ENCODE measurements around the gene SYNDIG1L.
"Not testable (repeated sequence)": the region's sequence is repeated elsewhere in the genome, so short reads cannot be mapped to it uniquely, and the experiment has no call there.

The SYNDIG1L gene

DNA sequence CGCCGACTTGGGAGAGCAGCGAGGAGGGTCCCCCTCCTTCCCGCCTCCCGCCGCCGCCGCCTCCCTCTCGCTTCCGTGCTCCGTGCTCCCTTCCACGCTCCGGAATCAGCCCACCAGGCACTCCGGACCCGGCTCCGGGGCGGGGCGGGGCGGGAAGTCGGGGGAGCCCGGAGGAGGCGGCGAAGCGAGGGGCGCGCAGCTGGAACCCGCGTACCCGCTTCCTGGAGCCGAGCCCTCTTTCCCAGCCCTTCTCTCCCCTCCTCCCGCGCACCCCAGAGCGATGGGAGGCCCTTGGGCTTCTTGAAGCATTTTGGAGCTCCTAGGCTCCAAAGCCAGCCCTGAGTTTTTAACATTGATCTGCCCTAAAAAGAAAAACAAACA is at the start of gene SYNDIG1L:
Gene SYNDIG1L (minus strand): TSS at position 9 of the 381 bp plus-strand sequence. CDS start 16,466 bp downstream, outside the sequence.
- DNase-seq = no peak

- no peak for DNase-seq
Measured at GRCh38 chr14:74475678-74476077, 49.7 kb upstream of the SYNDIG1L start.

DNA sequence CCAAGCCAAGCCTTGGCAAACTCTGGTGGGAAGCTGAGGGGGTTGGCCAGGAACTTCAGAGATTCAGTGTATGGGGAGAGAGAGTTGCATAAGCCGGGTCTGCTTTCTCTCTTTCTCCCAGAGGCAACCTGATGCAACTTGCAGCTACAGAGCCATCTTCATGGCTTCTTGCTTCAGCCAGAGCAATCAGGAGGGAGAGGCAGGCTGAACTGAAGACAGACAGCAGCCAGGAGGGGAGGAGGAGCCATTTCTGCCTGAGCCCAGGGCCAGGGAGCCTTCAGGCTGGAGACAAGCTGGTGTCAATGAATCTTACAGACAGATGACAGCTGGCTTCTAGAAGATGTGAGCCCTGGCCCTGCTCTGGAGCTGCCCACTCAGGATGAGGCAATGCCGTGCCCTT is 48.4 kb upstream of the SYNDIG1L start:
- DNase-seq = no peak

DNA sequence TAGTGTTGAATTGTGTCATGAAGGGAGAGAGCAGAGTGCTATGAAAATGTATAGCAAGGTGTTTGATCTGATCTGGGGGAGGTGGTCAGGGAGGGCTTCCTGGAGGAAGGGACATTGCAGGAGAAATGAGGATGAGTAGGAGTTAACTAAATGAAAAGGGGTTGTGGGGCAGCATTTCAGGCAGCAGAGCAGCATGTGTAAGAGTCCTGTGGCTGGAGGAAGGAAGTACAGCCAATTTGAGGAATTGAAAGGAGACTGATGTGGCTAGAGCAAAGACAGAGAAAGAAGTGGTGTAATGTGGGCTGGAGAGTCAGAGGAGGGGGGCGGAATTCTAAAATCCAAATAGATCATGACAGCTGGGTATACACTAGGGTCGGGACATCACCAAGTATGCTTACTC is 46.6 kb upstream of the SYNDIG1L start:
- DNase-seq = no peak

DNA sequence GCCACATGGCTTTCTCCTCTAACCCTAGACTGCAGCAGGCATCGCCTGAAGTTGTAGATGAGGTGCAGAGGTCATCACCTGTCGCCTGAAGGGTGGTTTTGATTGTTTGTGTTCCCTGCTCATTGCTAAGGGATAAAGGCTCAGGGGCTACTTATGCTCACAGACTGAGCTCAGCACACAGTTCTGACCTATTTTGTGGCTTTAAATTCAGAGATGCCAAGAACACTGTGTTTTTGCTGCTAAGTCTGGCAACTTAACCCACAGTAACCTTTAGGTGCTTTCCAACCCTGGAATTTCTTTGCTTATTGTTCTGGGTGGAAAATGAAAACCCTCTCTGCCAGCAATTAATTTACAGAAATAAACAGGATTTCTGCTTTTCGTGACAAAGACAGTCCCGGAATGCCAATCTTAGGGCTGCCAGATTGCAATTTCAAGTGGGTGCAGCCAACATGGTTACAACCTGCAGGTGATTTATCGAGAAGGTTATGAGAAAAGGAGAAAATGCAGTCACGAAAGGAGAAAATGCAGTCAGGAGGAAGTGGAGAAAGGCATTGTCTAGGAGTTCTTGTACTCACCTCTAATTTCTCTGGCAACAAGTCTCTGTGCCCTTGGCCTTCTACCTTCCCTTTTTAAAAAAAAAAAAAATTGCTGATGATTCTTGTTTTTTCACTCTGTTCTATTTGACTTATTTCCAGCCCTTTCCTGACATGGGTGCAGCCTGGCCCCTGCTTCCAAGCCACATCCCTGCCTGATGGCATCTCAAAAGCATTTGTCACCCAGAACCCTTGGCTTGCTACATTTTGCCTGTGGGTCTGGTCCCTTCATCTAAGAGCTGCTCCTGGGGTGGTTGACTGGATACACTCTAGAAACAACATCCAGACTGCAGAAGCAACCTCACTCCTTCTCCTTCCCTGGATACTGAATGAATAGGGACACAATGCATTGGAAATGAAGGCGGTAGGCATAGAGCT is 43.8 kb upstream of the SYNDIG1L start:
- no peak for DNase-seq

GRCh38 chr14:74468513-74468912 is 42.5 kb upstream of the SYNDIG1L start:
- no peak for DNase-seq

DNA sequence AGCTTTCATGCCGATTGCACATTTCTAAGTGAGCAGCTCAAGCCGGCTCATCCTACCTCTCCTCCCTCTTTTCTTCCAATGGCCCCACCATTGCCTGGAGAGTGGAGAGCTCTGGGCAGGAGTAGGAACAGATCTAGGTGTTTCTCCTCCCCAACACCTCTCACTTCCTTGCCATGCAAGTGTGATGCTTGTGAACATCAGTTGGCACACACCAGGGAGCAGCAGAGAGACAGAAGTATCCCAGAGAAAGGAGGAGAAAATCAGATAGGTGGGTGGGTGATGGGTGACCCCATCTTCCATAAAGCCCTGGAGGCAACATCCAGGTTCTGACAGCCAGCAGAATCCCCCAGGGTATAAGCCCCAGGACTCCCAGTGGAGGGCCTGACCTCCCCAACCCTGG is 39.3 kb upstream of the SYNDIG1L start:
- DNase-seq = no peak

DNA sequence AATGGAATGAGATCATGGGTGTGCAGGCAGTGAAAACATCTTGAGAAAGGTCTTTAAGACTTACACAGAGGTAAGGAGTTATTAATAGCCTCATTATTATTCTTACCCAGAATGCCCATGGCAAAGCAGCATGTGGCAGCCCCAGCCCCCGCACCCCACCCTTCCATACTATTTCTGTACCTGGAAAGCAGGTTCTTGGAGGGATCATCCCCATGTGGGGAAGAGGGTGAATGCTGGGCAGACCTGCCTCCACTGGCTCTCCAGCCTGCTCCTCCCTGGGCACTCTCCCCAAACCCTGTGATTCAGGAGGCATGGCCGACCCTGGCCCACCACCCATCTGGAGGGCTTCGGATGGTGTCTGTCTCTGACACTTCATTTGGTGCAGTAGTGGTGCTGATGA is 38.8 kb upstream of the SYNDIG1L start:
- DNase-seq = no peak

GRCh38 chr14:74463697-74464096 is 37.7 kb upstream of the SYNDIG1L start:
- no peak for DNase-seq

DNA sequence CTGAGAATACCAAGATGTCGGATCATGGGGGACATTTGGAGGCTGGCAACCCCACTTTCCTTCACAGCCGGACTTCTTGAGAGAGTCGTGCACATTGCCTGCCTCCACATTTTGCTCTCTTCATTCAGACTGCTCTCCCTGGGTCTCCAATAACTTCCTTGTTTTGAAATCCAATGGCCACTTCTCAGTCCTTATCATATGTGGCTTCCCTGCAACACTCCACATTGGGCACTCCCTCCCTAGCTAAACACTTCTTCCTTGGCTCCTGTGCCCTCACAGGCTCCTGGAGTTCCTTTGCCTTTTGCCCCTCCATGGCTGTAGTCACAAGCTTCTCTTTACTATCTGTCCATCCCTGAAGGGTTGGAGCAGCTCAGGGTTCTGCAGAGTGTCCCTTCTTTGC is 37.0 kb upstream of the SYNDIG1L start:
- DNase-seq = no peak

DNA sequence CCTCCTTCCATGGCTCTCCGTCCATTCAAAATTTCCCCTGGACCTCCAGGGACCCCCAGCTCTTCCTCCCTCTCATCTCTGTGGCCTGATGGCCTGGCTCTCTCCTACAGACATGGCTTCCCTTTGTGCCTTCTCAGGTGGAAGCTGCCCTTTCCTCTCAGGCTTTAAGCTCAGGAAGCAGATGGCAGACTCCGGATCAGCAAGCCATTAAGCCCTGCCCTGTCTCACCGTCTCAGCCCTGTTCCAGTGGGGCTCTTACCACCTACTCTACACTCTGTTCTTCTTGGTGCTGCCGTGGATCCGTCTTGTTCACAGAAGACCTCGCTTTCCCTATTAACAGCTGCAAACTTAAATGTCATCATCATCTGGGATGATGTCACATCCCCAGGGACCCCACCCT is 34.0 kb upstream of the SYNDIG1L start:
- DNase-seq = no peak

- DNase-seq = no peak
Measured at GRCh38 chr14:74459289-74459946, 33.4 kb upstream of the SYNDIG1L start.

GRCh38 chr14:74457565-74457895 is 31.5 kb upstream of the SYNDIG1L start:
- DNase-seq = no peak

DNA sequence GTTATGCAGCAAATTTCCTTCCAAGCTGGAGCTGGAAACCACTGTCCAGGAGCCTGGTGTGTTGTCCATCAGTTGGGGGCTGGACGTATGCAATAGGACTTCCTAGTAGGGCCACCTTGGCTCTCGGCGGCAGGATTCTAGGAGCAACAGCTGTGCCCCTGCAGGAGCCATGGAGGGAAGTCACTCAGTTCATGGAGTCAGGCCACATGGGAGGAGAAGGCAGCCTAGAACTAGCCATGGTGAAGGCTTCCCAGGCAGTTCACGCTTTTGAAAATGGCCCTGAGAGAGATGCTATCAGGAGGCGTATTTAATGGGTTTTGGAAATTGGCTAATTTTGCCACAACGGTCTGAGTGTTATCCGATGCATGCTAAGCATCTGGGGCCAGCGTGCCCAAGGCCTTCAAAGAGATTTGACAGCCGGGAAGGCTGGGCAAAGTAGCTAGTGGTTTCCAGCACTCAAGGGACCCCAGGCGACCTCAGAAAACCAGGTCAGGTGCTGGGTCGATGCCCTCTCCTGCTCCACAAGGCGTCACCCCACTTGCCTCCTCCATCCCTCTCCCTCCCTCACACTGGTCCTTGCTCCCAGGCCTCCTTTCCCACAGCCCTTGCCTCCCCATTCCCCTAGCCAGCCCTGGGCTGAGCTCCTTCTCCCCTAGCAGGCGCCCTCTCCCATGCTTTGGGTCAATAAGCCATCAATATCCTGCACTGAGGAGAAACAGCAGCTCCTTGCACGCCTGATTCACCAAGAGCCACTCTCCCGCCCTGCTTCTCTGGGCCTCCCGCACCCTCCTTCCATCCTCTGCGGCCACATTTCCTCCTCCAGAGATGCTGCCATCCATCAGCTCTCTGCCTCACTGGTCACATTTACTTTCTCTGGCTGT is 30.9 kb upstream of the SYNDIG1L start:
- no peak for DNase-seq

GRCh38 chr14:74454397-74454796 is 28.4 kb upstream of the SYNDIG1L start:
- not testable (repeated sequence) for DNase-seq

DNA sequence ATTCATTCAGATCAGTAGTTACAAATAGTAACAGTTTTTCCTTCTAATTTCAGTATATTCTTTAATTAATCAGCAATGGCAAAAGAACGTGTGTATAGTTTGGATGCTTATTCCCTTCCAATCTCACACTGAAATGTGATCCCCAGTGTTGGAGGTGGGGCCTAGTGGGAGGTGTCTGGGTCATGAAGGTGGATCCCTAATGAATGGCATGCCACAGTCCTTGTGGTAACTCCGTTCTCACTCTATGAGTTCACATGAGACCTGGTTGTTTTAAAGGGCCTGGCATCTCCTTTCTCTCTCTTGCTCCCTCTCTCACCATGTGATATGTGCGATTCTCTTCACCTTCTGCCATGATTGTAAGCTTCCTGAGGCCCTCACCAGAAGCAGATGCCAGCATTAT is 18.9 kb upstream of the SYNDIG1L start:
- peak; percentile 44 for DNase-seq

GRCh38 chr14:74442757-74443156 is 16.7 kb upstream of the SYNDIG1L start:
- no peak for DNase-seq

DNA sequence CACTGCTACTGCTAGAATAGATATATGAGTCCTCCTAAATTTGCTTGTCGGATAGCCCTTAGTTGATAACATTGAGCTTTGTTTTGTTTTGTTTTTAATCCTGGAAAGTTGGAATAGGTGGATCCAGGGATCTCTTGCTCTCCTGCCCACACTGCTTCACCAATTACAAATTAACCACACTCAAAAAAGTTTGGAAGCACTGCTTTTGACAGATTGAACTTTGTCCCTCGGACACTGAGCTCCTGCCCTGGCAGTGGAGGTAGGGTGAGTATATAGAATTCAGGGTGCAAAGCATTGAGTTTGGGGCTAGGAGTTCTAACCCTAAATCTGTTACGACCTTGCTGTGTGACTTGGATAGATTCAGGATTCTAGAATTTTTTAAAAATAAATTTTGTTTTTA is 15.1 kb upstream of the SYNDIG1L start:
- no peak for DNase-seq

DNA sequence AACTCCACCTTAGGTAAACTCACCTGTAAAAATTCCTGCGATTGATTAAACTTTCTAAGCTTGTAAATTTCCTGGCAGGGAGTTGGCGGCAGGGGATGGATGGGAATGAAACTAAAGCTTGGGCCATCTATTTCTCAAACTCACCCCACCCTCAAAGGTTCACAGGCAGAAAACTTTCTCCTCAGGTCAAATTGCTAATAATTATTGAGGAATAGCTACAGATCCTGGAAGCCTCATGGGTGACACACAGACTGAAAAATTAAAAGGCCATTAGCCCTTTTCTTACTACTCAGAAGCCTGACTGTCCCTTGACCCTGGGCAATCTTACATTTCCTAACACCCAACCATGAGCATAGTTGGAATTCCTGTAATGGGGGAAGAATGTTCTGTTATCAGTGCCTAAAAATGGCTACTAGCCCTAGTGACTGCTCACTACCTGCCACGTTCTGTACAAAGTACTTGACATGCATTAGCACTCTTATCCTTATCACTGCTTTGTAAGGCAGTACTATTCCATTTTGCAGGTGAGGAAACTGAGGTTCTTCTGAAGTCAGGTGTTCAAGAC is 12.4 kb upstream of the SYNDIG1L start:
- no peak for DNase-seq

DNA sequence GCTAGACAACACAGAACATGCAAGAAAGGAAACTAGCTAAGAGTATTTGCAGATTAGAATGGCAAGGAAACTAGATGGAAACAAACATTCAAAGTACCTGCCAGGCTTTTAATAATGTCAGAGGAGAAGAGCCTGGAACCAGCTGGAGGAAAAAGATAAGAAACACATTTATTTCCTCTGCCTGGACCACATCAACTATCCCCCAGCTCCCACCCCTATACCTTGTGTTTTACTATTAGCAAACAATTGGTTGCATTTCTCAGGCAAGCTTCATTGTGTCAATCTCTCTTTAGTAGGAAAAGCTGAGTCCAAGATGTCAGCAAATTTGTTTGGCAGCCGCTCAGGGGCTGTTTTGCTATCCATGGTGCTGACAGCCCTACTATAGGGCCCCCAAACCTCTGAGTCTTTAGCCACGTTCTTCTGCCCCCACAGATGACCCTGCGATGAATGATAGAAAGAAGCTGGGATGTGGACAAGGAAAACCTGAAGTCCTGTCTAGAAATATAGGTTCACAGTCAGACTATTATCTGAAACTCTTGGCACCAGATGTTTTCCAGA is 11.6 kb upstream of the SYNDIG1L start:
- DNase-seq = no peak

GRCh38 chr14:74434294-74434693 is 8.3 kb upstream of the SYNDIG1L start:
- DNase-seq = no peak

DNA sequence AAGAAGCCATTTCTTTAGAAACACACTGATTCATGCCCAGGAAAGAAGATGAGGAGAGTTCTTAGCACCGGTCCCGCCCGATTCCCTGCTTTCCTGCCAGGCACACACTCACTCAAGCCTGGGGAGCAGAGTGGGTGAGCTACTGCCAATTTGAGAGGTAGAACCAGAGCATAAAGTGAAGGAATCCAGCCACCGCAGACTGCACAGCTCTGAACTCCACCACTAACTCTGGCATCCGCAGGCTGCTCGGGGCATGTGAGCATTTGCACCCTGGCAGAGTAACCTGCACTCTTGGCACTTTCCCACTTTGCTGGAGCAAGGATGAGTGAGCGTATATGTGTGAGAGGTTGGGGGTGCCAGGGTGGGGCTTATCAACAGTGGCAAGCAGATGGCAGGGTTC is 4.0 kb upstream of the SYNDIG1L start:
- DNase-seq = no peak

GRCh38 chr14:74429221-74429691 is 3.2 kb upstream of the SYNDIG1L start:
- DNase-seq = no peak
